Mesenchymal stem cell (in vitro differentiated cells and primary cell): ENCODE measurements around the gene HNRNPF.

Experiments used
- DNase-seq: peaks from one replicate; pipeline ENCODE4 v3.0.0-alpha.2; 2013
- H2AFZ ChIP-seq: one replicate; pipeline ENCODE4 v1.6.1; 2013; ENCODE audit warnings: low read depth, mild to moderate bottlenecking, control low read depth, inconsistent platforms, low read length, moderate library complexity
- H2AK5ac ChIP-seq: 2 replicates; pipeline ENCODE4 v1.6.1; 2013; ENCODE audit warnings: low read length, moderate library complexity, mild to moderate bottlenecking, inconsistent platforms; ENCODE audit not compliant: severe bottlenecking
- H2BK120ac ChIP-seq: one replicate; pipeline ENCODE4 v1.6.1; 2013; ENCODE audit warnings: low read depth, mild to moderate bottlenecking, inconsistent platforms, low read length, moderate library complexity
- H2BK12ac ChIP-seq, 2 experiments: one replicate each; pipeline ENCODE4 v1.6.1; 2013; ENCODE audit warnings: inconsistent platforms in 2 of 2, low read length in 2 of 2, mild to moderate bottlenecking in 2 of 2, moderate library complexity in 2 of 2, control low read depth in 1 of 2
- H2BK15ac ChIP-seq: one replicate; pipeline ENCODE4 v1.6.1; 2013; ENCODE audit warnings: mild to moderate bottlenecking, low read depth, inconsistent platforms; ENCODE audit not compliant: poor library complexity, severe bottlenecking
- H2BK5ac ChIP-seq: 2 replicates; pipeline ENCODE4 v1.6.1; 2013; ENCODE audit warnings: low read depth, mild to moderate bottlenecking, low read length, control low read depth, inconsistent platforms; ENCODE audit not compliant: poor library complexity, severe bottlenecking
- H3K14ac ChIP-seq, 2 experiments: one replicate each; pipeline ENCODE4 v1.6.1; 2013; ENCODE audit warnings: inconsistent platforms in 2 of 2, low read length in 2 of 2, control low read depth in 1 of 2, mild to moderate bottlenecking in 1 of 2, moderate library complexity in 1 of 2
- H3K18ac ChIP-seq, 2 experiments: one replicate each; pipeline ENCODE4 v1.6.1; 2013; ENCODE audit warnings: inconsistent platforms in 2 of 2, low read length in 2 of 2, control low read depth in 1 of 2, low read depth in 1 of 2, mild to moderate bottlenecking in 1 of 2
- H3K23ac ChIP-seq, 2 experiments: one replicate each; pipeline ENCODE4 v1.6.1; 2013; ENCODE audit warnings: inconsistent platforms in 2 of 2, low read length in 2 of 2, mild to moderate bottlenecking in 2 of 2, moderate library complexity in 2 of 2, control low read depth in 1 of 2
- H3K27ac ChIP-seq: 2 replicates; pipeline ENCODE4 v1.5.1; 2013; ENCODE audit warnings: mild to moderate bottlenecking, moderate library complexity, low read length, control low read depth, inconsistent platforms; ENCODE audit not compliant: poor library complexity, severe bottlenecking
- H3K27me3 ChIP-seq, 2 experiments: 2 replicates each; pipeline versions ENCODE4 v1.6.1 to v1.7.0; 2013; ENCODE audit warnings: low read length in 2 of 2, mild to moderate bottlenecking in 2 of 2, moderate library complexity in 2 of 2, control low read depth in 1 of 2, inconsistent platforms in 1 of 2; ENCODE audit not compliant: control insufficient read depth in 1 of 2, insufficient read depth in 1 of 2
- H3K36me3 ChIP-seq, 2 experiments: 2 replicates each; pipeline versions ENCODE4 v1.6.1 to v1.7.0; 2013; ENCODE audit warnings: low read length in 2 of 2, control low read depth in 1 of 2, inconsistent platforms in 1 of 2, low read depth in 1 of 2, mild to moderate bottlenecking in 1 of 2; ENCODE audit not compliant: insufficient read depth in 2 of 2, control insufficient read depth in 1 of 2
- H3K4ac ChIP-seq, 2 experiments: one replicate each; pipeline ENCODE4 v1.6.1; 2013; ENCODE audit warnings: inconsistent platforms in 2 of 2, low read length in 2 of 2, mild to moderate bottlenecking in 2 of 2, moderate library complexity in 2 of 2, control low read depth in 1 of 2, low read depth in 1 of 2
- H3K4me1 ChIP-seq: 2 replicates; pipeline ENCODE4 v1.6.1; 2013; ENCODE audit warnings: low read depth, low read length, control low read depth; ENCODE audit not compliant: control insufficient read depth, insufficient read depth
- H3K4me2 ChIP-seq: 2 replicates; pipeline ENCODE4 v1.6.1; 2013; ENCODE audit warnings: low read length, mild to moderate bottlenecking, inconsistent platforms; ENCODE audit not compliant: poor library complexity, severe bottlenecking
- H3K4me3 ChIP-seq, 2 experiments: 2 replicates each; pipeline versions ENCODE4 v1.5.1 to v1.7.0; 2013; ENCODE audit warnings: low read length in 2 of 2, mild to moderate bottlenecking in 2 of 2, control low read depth in 1 of 2, low read depth in 1 of 2; ENCODE audit not compliant: insufficient read depth in 1 of 2
- H3K79me1 ChIP-seq: replicated peaks from 2 replicates; pipeline ENCODE4 v1.6.1; 2013; ENCODE audit warnings: mild to moderate bottlenecking, control low read depth, low read length, inconsistent platforms; ENCODE audit not compliant: poor library complexity, severe bottlenecking
- H3K9ac ChIP-seq: 2 replicates; pipeline ENCODE4 v1.7.0; 2013; ENCODE audit warnings: mild to moderate bottlenecking, low read length, moderate library complexity
- H3K9me3 ChIP-seq: 2 replicates; pipeline ENCODE4 v1.7.0; 2013; ENCODE audit warnings: mild to moderate bottlenecking, low read length; ENCODE audit not compliant: control insufficient read depth
- H4K8ac ChIP-seq: one replicate; pipeline ENCODE4 v1.6.1; 2013; ENCODE audit warnings: inconsistent platforms, mild to moderate bottlenecking, low read length, moderate library complexity
- H4K91ac ChIP-seq: one replicate; pipeline ENCODE4 v1.6.1; 2013; ENCODE audit warnings: mild to moderate bottlenecking, low read length, inconsistent platforms
- WGBS: methylation state at CpG from one replicate; pipeline ENCODE4 v1.1.7; 2013; ENCODE audit warnings: mixed read lengths; 5-methylcytosine and 5-hydroxymethylcytosine counted together

Gene HNRNPF

GRCh38 chr10:43348511-43349312 is 60.3 kb downstream of the HNRNPF start:
- no peak overlapping the region for H4K91ac ChIP-seq
- no peak overlapping the region for H3K14ac ChIP-seq
- no peaks in the 10 kb centered on the region for H3K4me1 ChIP-seq
- H3K4me2 ChIP-seq: no peak overlapping the region
- peak overlapping the region; percentile 45 for H4K8ac ChIP-seq
- H3K9ac ChIP-seq: no peak overlapping the region
- whole genome bisulfite sequencing: 50% methylated on average over 13 of the region's 13 CpGs
- peak; percentile 71 for DNase-seq
- H2BK15ac ChIP-seq: no peak overlapping the region
- H3K23ac ChIP-seq: no peak overlapping the region
- no peak overlapping the region for H2AFZ ChIP-seq
- peaks cover 13 to 25% of the 10 kb centered on the region in 2 experiments for H3K27me3 ChIP-seq
- no peak overlapping the region for H2BK120ac ChIP-seq
- no peak overlapping the region for H3K4ac ChIP-seq
- H3K18ac ChIP-seq: no peak overlapping the region
- no peak overlapping the region for H3K27ac ChIP-seq
- no peaks in the 10 kb centered on the region for H3K79me1 ChIP-seq
- no peak overlapping the region for H2BK12ac ChIP-seq
- H3K9me3 ChIP-seq: no peaks in the 10 kb centered on the region
- no peak overlapping the region for H2BK5ac ChIP-seq
- H3K4me3 ChIP-seq: no peak overlapping the region
- no peak overlapping the region for H2AK5ac ChIP-seq
- no peaks in the 10 kb centered on the region for H3K36me3 ChIP-seq

GRCh38 chr10:43347997-43348396 is 61.0 kb downstream of the HNRNPF start:
- Histone ChIP-seq H4K91ac (no peak overlapping the region), H3K9ac (no peak overlapping the region), H3K27me3 (peaks cover 11 to 20% of the 10 kb centered on the region in 2 experiments), H2AFZ (no peak overlapping the region), H3K36me3 (no peaks in the 10 kb centered on the region), H3K4me1 (no peaks in the 10 kb centered on the region), H2BK15ac (no peak overlapping the region), H2BK12ac (no peak overlapping the region), H3K14ac (no peak overlapping the region), H3K4me2 (no peak overlapping the region), H4K8ac (peak overlapping the region; percentile 3), H3K79me1 (no peaks in the 10 kb centered on the region), H3K9me3 (no peaks in the 10 kb centered on the region), H2AK5ac (no peak overlapping the region), H3K4ac (no peak overlapping the region), H2BK5ac (no peak overlapping the region), H3K23ac (no peak overlapping the region), H3K18ac (no peak overlapping the region), H2BK120ac (no peak overlapping the region), H3K27ac (no peak overlapping the region), H3K4me3 (no peak overlapping the region)
- WGBS: 100% methylated on average over 1 of the region's 4 CpGs
- no peak for DNase-seq

GRCh38 chr10:43344051-43344450 is 64.9 kb downstream of the HNRNPF start:
- H3K18ac ChIP-seq: no peak overlapping the region
- no peaks in the 10 kb centered on the region for H3K79me1 ChIP-seq
- H3K9me3 ChIP-seq: no peaks in the 10 kb centered on the region
- peaks cover 12% of the 10 kb centered on the region for H3K4me1 ChIP-seq
- no peak overlapping the region for H3K4ac ChIP-seq
- H3K36me3 ChIP-seq: no peaks in the 10 kb centered on the region
- no peak overlapping the region for H4K91ac ChIP-seq
- 87% methylated on average over 8 of the region's 8 CpGs for WGBS
- no peak overlapping the region for H3K4me2 ChIP-seq
- H3K27me3 ChIP-seq: peaks cover under 1 to 20% of the 10 kb centered on the region in 2 experiments
- no peak overlapping the region for H2AK5ac ChIP-seq
- no peak overlapping the region for H3K23ac ChIP-seq
- H2BK5ac ChIP-seq: no peak overlapping the region
- H3K14ac ChIP-seq: no peak overlapping the region
- no peak overlapping the region for H2BK15ac ChIP-seq
- H4K8ac ChIP-seq: no peak overlapping the region
- H2BK120ac ChIP-seq: no peak overlapping the region
- no peak for DNase-seq
- no peak overlapping the region for H2AFZ ChIP-seq
- H3K4me3 ChIP-seq: no peak overlapping the region
- H2BK12ac ChIP-seq: no peak overlapping the region
- H3K9ac ChIP-seq: no peak overlapping the region
- no peak overlapping the region for H3K27ac ChIP-seq

- no peak overlapping the region for H4K91ac ChIP-seq
Measured at GRCh38 chr10:43343126-43343525, 65.9 kb downstream of the HNRNPF start.

More at GRCh38 chr10:43343126-43343525, 65.9 kb downstream of the HNRNPF start:
- Histone ChIP-seq H2BK120ac (no peak overlapping the region), H2AFZ (no peak overlapping the region), H3K9me3 (no peaks in the 10 kb centered on the region), H2BK12ac (no peak overlapping the region), H3K4ac (no peak overlapping the region), H3K27ac (no peak overlapping the region), H4K8ac (no peak overlapping the region), H3K4me2 (no peak overlapping the region), H3K36me3 (no peaks in the 10 kb centered on the region), H2AK5ac (no peak overlapping the region), H3K79me1 (no peaks in the 10 kb centered on the region), H3K4me3 (no peak overlapping the region), H3K18ac (no peak overlapping the region), H3K9ac (no peak overlapping the region), H3K23ac (no peak overlapping the region), H3K4me1 (peaks cover 21% of the 10 kb centered on the region), H3K27me3 (peaks cover 0 to 28% of the 10 kb centered on the region in 2 experiments), H2BK15ac (no peak overlapping the region), H2BK5ac (no peak overlapping the region), H3K14ac (no peak overlapping the region)
- 97% methylated on average over 8 of the region's 15 CpGs for WGBS
- no peak for DNase-seq
